Spleen (tissue), 11 donors: Measurements from ENCODE around the gene ABT1. TPM values are rescaled to one million over a fixed set of nuclear protein-coding genes. Genes with fewer than 3 reads are reported as not detected.

ENCODE experiments used
- DNase-seq: peaks from one replicate; pipeline ENCODE4 v3.0.0-alpha.2; 2020
- H3K27ac ChIP-seq, 8 donors: fragments of 200-600 bp; sonication (generic) in 7 of 8; 1 replicate in 4 of 8; 2 replicates in 4 of 8; pipeline versions ENCODE4 v1.5.0 to v1.8.0; 2016 to 2021; ENCODE audit warnings: inconsistent platforms in 4 of 8, mild to moderate bottlenecking in 4 of 8, moderate library complexity in 1 of 8
- H3K27me3 ChIP-seq, 7 donors: fragments of 200-600 bp; sonication (generic) in 6 of 7; replicated peaks in 1 of 7; 1 replicate in 4 of 7; 2 replicates in 3 of 7; pipeline versions ENCODE4 v1.5.0 to v1.8.0; 2016 to 2021; ENCODE audit warnings: inconsistent platforms in 3 of 7, mild to moderate bottlenecking in 1 of 7
- H3K36me3 ChIP-seq, 6 donors: fragments of 200-600 bp; sonication (generic) in 5 of 6; 1 replicate in 4 of 6; 2 replicates in 2 of 6; pipeline versions ENCODE4 v1.5.0 to v1.8.0; 2016 to 2021; ENCODE audit warnings: inconsistent platforms in 2 of 6
- H3K4me1 ChIP-seq, 6 donors: fragments of 200-600 bp; sonication (generic) in 5 of 6; 1 replicate in 3 of 6; 2 replicates in 3 of 6; pipeline versions ENCODE4 v1.5.0 to v1.8.0; 2016 to 2021; ENCODE audit warnings: inconsistent platforms in 3 of 6
- H3K4me3 ChIP-seq, 8 donors: fragments of 200-600 bp; sonication (generic) in 7 of 8; 1 replicate in 4 of 8; 2 replicates in 4 of 8; pipeline versions ENCODE4 v1.5.0 to v1.8.0; 2016 to 2021; ENCODE audit warnings: inconsistent platforms in 4 of 8, mild to moderate bottlenecking in 4 of 8, moderate library complexity in 2 of 8
- H3K9me3 ChIP-seq, 8 donors: fragments of 200-600 bp; sonication (generic) in 7 of 8; 1 replicate in 4 of 8; 2 replicates in 4 of 8; pipeline versions ENCODE4 v1.5.0 to v1.8.0; 2016 to 2021; ENCODE audit warnings: inconsistent platforms in 4 of 8
- CTCF ChIP-seq, 11 experiments: fragments of 200-600 bp in 7 of 11; fragments of 450-650 bp in 4 of 11; sonication (generic) in 4 of 11; IDR thresholded peaks in 8 of 11; conservative IDR thresholded peaks in 3 of 11; 1 replicate in 7 of 11; 2 replicates in 4 of 11; pipeline versions ENCODE4 v1.4.0 to v1.8.0; 2016 to 2021; ENCODE audit warnings: antibody characterized with exemption in 11 of 11, inconsistent platforms in 4 of 11, mild to moderate bottlenecking in 1 of 11
- POLR2A ChIP-seq, 3 donors: fragments of 450-650 bp; IDR thresholded peaks; one replicate each; pipeline ENCODE4 v1.5.1; 2017; ENCODE audit warnings: antibody characterized with exemption in 3 of 3, mild to moderate bottlenecking in 1 of 3
- POLR2AphosphoS5 ChIP-seq, 3 donors: sonication (generic); formaldehyde crosslinking; IDR thresholded peaks; one replicate each; pipeline ENCODE4 v1.5.1; 2017; ENCODE audit warnings: antibody characterized with exemption in 3 of 3
- WGBS, 5 donors: extraction: QIAGEN DNeasy Blood & Tissue Kit in 3 of 5; methylation state at CpG; one replicate each; pipeline versions ENCODE4 v1.1.5 to v1.1.7; 2013 to 2018; 5-methylcytosine and 5-hydroxymethylcytosine counted together
- intact Hi-C: fragments of 100-400 bp; cut with DNase I; formaldehyde crosslinking; loops from one replicate; pipeline ENCODE4 v1.15.0; 2023; ENCODE audit warnings: low total_unique reads
- polyA plus RNA-seq, 3 donors: library from polyadenylated mRNA; stranded (reverse); fragments of 200-250 nt; gene quantifications; one replicate each; pipeline ENCODE4 v1.2.1, GENCODE V29; 2013
- total RNA-seq, 7 donors: library from RNA; depleted of rRNA in 3 of 7; stranded (reverse); fragments of >200 nt in 3 of 7; fragmentation: NEBNext Ultra II Directional in 4 of 7; extraction: Animal tissue kit (Norgen Biotek cat#: 25700) in 4 of 7; gene quantifications; one replicate each; pipeline versions ENCODE4 v1.1.0 to v1.2.1, GENCODE V29; 2016 to 2021
- donor health status: healthy with polysubstance abuse.
- donor health status: DM: no; HTN: no; CAD: no; lungs with moderate emphysema.
- donor health status: DM: no; HTN: no; CAD: no.
- donor health status: Bipolar disorder and iron deficiency.
- donor health status: healthy.
- donor health status: DM: no; HTN: no; CAD: no.
- donor health status: DM: yes; HTN: yes; CAD: no.

Gene ABT1
- total and polyA plus RNA-seq, 10 donors = 14.9 to 26.2 (median 19.5) TPM

GRCh38 chr6:26592649-26593048 is 4.1 kb upstream of the ABT1 start:
- intact Hi-C loops = no loop called here
- Histone ChIP-seq H3K27me3 (peaks cover 0 to 55% (median 19%) of the 10 kb centered on the region in 7 donors), H3K4me1 (peaks cover 3 to 30% (median 20%) of the 10 kb centered on the region in 6 donors), H3K9me3 (no peaks in the 10 kb centered on the region), H3K27ac (no peak overlapping the region), H3K36me3 (no peaks in the 10 kb centered on the region), H3K4me3 (no peak overlapping the region)
- DNase-seq = no peak
- 54 to 62% (median 55%) methylated on average over 4 of the region's 4 CpGs for WGBS, 5 donors
- TF ChIP-seq POLR2A (IDR thresholded peaks at IDR 0.05) (no peak), POLR2AphosphoS5 (IDR thresholded peaks at IDR 0.05) (no peak), CTCF (IDR thresholded peaks at IDR 0.05 in 8 of 11, conservative IDR thresholded peaks at IDR 0.05 in 3 of 11) (no peak)

GRCh38 chr6:26593278-26594130 is 3.2 kb upstream of the ABT1 start:
- WGBS, 5 donors = 34 to 48% (median 37%) methylated on average over 20 of the region's 20 CpGs
- DNase-seq = no peak
- H3K36me3 ChIP-seq = peaks cover 0 to 8% (median 7%) of the 10 kb centered on the region in 6 donors
- H3K27me3 ChIP-seq = peaks cover 0 to 55% (median 19%) of the 10 kb centered on the region in 7 donors
- intact Hi-C loops = no loop called here
- peaks cover 10 to 39% (median 29%) of the 10 kb centered on the region in 6 donors for H3K4me1 ChIP-seq
- H3K9me3 ChIP-seq = no peaks in the 10 kb centered on the region
- no peak for TF ChIP-seq POLR2A (IDR thresholded peaks at IDR 0.05)
- TF ChIP-seq POLR2AphosphoS5 (IDR thresholded peaks at IDR 0.05) = no peak
- TF ChIP-seq CTCF (IDR thresholded peaks at IDR 0.05 in 8 of 11, conservative IDR thresholded peaks at IDR 0.05 in 3 of 11) = no peak
- no peak overlapping the region for H3K27ac ChIP-seq
- H3K4me3 ChIP-seq = no peak overlapping the region

- peaks cover 10 to 45% (median 32%) of the 10 kb centered on the region in 6 donors for H3K4me1 ChIP-seq
- no peak overlapping the region for H3K4me3 ChIP-seq
- no peak overlapping the region for H3K27ac ChIP-seq
- no peak for DNase-seq
- no peak for TF ChIP-seq CTCF (IDR thresholded peaks at IDR 0.05 in 8 of 11, conservative IDR thresholded peaks at IDR 0.05 in 3 of 11)
- no peak for TF ChIP-seq POLR2AphosphoS5 (IDR thresholded peaks at IDR 0.05)
- no peak for TF ChIP-seq POLR2A (IDR thresholded peaks at IDR 0.05)
- H3K9me3 ChIP-seq = no peaks in the 10 kb centered on the region
- intact Hi-C loops = no loop called here
- peaks cover 0 to 14% (median 13%) of the 10 kb centered on the region in 6 donors for H3K36me3 ChIP-seq
- H3K27me3 ChIP-seq = peaks cover 0 to 49% (median 19%) of the 10 kb centered on the region in 7 donors
- 22 to 33% (median 25%) methylated on average over 6 of the region's 6 CpGs for WGBS, 5 donors
Observed at GRCh38 chr6:26594131-26594498, 2.6 kb upstream of the ABT1 start.
